NCI-H510A treated with DMSO at 0.1 percent for 48 hours (cell line): ENCODE measurements around the gene TAF11L2.
"Not testable (repeated sequence)": the region's sequence is repeated elsewhere in the genome, so short reads cannot be mapped to it uniquely, and the experiment has no call there.

Experiments
- DNase-seq: peaks from one replicate; lab custom pipeline; 2025; lab: John Stamatoyannopoulos, UW

Gene TAF11L2

DNA sequence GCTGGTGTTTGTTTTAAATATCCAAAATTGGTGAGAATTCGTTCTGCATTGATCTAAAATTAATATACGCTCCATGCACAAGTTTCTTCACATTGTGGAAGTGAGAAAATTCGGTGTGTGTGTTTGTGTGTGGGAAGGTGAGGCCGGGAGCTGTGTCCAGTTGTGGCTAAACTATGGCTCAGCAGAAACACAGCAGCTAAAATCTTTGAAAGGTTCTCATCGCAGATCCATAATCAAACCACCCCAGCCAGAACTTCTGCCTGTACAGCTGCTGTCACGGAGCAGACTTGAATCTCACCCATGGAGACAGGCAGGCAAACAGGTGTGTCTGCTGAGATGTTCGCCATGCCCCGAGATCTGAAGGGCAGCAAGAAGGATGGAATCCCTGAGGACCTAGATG lies at the start of gene TAF11L2:
TSS of gene TAF11L2 (plus strand) at position 301 of the 400 bp plus-strand sequence.
- DNase-seq: not testable (repeated sequence)

DNA sequence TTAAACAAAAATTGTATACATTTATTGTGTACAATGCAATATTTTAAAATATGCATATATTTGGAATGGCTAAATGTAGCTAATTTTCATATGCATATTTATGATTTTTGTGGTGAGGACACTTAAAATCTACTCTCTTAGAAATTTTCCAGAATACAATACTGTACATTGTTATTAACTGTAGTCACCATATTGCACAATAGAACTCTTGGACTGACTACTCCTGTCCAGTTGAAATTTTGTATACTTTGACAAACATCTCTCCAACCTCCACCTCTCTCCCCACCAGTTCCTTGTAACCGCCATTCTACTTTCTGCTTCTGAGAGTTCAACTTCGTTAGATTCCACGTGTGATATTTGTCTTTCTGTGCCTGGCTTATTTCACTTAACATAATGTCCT lies 49.2 kb upstream of the TAF11L2 start:
- DNase-seq: no peak

DNA sequence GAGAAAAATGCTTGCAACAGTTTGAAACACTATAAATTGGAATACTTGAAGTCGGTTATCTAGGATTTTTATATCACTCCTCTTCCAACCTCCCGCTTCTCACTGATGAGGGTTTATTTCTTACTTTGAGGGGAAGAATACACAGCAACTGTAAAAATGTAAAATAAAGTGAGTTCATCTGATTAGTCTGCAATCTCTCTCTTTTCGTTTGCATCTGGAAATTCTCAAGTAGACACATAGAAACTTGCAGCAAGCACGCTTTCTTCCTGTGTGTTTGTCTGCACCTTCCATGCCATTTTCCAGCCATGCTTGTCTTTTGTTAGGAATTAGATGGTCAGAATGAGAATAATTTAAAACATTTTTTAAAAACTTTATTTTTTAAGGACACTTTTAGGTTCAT lies 45.1 kb upstream of the TAF11L2 start:
- no peak for DNase-seq

DNA sequence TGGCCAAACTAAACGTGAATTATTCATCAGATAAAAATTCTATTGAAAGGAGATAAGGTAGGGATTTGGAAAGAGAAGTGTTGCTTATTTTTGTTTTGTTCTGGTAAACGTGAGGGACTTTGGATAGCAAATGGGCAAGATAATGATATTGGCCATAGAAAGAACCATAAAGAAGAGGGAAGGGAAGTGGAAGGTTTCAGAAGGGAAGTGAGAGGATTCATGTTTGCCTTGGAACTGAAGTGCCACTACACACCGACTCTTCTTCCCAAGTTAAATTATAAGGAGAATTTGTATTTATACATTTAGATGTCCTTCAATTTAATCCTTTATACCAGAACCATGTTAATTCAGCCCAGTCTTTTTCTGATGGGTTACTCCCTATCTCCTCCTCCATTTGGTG lies 42.1 kb upstream of the TAF11L2 start:
- no peak for DNase-seq

DNA sequence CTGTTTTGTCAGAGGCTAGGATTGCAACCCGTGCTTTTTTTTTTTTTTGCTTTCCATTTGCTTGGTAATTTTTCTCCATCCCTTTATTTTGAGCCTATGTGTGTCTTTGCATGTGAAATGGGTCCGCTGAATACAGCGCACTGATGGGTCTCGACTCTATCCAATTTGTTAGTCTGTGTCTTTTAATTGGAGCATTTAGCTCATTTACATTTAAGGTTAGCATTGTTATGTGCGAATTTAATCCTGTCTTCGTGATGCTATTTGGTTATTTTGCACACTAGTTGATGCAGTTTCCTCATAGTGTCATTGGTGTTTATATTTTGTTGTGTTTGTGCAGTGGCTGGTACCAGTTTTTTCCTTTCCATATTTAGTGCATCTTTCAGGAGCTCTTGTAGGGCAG lies 36.2 kb upstream of the TAF11L2 start:
- DNase-seq: no peak

DNA sequence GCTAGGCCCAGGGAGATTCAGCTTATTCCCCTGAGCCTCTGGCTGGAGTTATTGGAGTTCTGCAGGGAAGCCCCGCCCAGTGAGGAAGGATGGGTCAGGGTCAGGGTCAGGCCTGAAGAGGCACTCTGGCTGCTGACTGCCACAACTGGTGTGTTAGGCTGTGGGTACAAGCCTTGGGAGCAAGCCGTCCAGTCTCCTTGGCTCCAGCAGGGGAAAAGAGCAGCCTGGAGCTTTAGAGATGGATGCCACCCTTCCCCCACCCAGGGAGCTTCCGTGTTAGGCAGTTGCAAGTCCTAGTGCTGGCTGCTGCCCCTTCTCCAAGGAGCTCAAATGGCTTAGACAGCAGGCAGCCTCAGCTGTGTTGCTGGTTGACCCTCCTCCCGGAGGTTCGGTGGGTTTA lies 34.4 kb upstream of the TAF11L2 start:
- DNase-seq: no peak

DNA sequence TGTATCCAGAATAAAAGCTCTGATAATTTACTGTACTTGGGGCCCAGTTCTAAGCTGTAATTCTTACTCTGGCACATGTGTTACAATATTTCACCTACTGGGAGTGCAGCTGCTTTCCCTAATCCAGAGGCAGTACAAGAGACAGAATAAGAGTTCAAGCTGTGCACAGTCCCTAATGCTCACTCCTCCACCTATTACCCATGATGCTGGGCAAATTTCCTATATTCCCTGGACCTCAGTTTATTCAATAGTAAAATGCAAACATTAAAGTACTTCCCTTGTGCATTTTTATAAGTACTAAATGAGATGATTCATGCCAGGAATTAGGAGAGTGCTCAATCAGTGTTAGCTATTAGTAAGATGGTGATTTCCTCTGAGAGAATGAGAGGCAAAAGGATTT lies 28.0 kb upstream of the TAF11L2 start:
- no peak for DNase-seq

DNA sequence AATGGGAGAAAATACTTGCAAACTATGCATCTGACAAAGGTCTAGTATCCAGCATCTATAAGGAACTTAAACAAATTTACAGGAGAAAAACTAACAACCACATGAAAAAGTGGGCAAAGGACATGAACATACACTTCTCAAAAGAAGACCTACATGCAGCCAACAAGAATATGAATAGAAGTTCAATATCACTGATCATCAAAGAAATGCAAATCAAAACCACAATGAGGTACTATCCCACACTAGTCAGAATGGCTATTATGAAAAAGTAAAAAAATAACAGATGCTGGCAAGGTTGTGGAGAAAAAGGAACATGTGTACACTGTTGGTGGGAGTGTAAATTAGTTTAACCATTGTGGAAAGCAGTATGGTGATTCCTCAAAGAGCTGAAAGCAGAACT lies 23.0 kb upstream of the TAF11L2 start:
- DNase-seq: not testable (repeated sequence)

DNA sequence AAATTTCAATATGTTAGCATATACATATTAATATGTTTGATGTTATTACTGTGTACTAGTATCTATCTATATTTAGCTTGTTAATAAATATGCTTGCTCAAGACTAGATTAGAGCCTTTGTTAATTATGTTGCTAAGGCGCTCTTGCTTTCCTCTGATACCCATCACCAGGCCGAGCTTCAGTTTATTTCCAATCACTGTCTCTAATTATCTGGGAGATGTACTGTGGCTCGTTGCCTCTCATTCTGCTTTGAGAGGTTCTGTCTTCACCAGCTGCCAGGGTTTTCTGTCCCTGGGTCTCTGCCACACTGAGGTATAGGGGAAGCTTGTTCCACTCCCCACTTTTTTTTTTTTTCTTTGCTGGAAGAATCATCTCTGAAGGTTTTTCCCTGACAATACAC lies 21.0 kb upstream of the TAF11L2 start:
- DNase-seq: no peak

DNA sequence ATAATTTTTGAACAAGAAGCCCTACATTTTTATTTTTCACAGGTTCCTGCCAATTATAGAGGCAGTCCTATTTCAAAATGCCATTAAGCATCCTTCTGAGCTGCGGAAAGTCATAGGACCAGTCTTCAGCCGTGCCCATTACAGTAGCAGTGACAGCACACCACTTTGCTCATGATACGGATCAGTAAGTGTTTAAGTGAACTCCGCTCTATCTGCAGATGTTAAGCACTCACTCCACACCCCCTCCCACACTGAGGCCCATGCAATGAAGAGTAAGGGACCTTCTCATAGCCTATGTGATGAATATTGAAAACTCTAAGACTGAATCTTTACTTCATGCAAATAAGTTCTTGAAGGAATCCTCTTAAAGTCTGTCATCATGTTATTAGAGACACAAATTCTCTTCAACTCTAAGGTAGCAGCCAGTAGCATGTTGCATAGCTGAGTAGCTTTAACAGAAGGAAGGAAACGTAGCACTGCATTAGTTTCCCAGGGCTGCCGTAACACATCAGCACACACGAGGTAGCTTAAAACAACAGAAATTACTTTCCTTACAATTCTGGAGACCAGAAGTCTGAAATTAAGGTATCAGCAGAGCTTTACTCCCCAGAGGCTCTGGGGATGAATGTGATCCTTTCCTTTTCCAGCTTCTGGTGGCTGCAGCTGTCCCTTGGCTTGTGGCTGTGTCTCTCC lies 20.3 kb upstream of the TAF11L2 start:
- DNase-seq: no peak

DNA sequence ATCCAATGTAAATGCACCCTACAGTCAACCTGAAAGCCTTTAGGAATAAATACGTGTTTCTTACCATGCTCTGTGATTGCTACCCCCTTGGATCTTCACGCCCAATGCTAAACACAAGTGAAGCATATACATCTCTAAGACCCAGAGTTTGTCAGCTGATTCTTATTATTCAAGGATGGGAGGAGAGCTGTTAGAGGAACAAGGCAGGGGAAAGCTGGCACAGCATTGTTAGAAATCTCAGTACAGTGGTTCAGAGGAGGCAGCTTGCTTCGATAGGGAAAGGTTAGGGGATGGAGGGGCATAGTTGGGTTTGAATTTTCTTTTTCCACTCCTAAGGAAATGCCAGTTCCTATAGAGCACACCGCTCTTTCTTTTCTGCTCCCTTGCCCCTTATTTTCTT lies 16.7 kb upstream of the TAF11L2 start:
- DNase-seq: no peak

DNA sequence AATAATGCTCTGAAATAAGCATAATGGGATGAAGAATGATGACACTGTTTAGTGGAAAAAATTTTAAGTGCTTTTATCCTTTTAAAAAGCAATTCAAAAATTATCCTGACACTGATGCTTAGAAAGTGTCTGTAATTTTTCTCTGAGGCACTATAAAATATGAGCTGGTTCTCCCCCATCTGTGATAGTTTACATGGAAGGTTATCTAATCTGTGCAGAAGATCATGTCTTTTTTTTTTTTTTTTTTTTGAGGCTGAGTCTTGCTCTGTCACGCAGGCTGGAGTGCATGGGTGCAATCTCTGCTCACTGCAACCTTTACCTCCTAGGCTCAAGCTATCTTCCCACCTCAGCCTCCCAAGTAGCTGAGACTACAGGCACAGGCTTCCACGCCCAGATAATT lies 15.2 kb upstream of the TAF11L2 start:
- DNase-seq: no peak

DNA sequence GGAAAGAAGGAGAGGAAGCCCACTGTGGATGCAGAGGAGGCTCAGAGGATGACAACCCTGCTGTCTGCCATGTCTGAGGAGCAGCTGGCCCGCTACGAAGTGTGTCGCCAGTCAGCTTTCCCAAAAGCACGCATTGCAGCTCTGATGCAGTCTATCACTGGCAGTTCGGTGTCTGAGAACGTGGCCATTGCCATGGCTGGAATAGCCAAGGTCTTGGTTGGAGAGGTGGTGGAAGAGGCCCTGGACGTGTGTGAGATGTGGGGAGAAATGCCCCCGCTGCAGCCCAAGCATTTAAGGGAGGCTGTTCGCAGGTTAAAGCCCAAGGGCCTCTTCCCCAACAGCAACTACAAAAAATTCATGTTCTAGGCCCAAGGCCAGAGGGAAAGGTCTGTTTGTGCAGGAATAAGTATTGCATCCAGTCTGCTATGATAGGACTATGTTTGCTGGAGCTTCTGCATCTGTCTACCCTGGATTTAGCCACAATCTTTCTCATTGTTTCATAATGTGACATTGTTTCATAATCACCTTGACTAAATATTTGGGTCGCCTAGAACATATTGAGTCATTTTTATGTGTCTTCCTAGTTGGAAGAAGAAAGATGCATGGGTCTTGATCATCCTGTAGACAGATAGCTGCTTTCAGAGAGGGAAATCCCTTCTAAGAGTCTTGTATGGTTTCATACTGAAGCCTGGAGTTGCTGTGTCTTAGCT lies 11.4 kb upstream of the TAF11L2 start:
- DNase-seq: not testable (repeated sequence)

DNA sequence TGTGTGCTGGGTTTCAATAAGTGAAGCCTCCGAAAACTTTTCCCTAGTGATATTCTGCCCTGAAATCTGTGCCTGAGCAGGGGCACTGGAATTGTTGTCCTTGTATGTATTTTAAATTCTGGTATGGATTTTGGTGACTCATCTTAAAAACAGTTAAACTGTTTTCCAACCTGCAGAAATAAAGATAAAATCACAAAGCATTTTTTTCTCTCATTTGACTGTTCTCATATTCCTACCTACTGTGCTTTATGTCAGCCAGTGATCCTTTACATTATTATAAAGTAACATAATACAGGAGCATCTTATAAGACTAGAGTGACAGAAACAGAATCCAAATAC lies 10.9 kb upstream of the TAF11L2 start:
- no peak for DNase-seq

DNA sequence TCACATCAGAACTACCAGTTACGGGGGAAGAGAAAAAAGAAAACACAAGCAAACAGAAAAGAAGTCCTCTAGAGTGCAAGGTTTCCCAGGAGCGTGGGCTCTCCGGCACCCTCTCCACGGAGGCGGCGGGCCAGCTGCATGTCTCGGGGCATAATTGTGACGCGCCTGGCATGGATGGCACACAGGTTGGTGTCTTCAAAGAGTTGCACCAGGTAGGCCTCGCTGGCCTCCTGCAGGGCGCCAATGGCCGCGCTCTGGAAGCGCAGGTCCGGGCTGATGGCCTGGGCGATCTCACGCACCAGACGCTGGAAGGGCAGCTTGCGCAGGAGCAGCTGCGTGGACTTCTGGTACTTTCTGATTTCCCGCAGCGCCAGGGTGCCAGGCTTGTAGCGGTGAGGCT lies 6.8 kb upstream of the TAF11L2 start:
- not testable (repeated sequence) for DNase-seq

DNA sequence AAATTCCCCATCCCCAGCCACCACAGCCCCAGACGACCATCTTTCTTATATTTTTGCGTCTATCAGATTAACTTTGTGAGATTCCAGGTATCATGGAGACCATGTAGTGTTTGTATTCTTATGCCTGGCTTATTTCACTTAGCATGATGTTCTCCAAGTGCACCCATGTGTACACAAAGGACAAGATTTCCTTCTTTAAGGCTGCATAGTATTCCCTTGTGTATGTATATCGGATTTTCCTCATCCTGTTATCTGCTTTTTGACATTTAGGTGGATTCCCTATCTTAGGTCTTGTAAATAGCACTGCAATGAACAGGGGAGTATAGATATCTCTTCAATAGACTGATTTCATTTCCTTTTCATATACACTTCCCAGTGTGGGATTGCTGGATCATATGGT lies 5.3 kb upstream of the TAF11L2 start:
- no peak for DNase-seq

DNA sequence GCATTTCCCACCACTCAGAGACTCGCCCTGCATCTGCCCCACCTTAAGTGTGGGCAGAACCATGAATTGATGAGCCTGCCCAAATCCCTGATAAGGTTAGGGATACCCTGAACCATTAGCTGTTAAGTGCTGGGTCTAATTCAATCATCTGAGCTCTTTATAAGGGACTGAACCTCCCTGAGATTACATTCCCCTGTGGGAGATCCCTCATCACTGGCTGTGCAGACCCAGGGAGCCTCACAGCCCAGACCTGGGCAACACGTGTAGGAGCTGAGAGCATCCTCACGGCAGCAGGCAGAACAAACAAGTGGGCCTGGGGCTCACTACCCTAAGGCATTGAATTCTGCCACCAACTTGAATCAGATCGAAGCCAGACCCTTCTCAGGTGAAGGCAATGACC lies 585 bp upstream of the TAF11L2 start:
- no peak for DNase-seq

DNA sequence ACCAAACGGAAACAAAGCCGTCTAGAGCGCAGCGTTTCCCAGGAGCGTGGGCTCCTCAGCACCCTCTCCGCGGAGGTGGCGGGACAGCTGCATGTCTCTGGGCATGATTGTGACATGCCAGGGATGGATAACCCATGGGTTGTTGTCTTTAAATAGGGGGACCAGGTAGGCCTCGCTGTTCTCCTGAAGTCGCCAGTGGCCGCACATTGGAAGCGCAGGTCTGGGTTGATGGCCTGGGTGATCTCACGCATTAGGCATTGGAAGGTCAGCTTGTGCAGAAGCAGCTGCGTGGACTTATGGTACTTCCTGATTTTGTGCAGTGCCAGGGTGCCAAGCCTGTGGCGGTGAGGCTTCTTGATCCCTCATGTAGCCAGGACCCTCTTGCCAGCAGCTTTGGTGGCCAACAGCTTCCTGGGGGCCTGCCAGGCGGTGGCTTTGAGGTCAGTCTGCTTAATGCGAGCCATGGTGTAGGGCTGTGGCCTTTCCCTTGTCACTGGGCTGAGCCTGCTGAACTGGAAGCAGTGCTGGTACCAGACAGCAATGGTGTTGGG lies 13.8 kb downstream of the TAF11L2 start:
- DNase-seq: no peak

DNA sequence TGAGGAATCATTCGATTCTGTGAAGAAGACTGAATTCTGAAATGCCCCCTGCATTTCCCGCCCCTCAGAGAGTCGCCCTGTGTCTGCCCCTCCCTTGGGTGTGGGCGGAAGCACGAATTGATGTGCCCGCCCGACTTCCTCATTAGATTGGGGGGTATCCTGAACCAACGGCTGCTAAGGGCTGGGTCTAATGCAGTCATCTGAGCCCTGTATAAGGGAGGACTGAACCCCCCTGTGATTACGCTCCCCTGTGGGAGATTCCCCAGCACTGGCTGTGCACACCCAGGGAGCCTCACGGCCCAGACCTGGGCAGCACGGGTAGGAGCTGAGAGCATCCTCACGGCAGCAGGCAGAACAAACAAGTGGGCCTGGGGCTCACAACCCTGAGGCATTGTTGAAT lies 19.5 kb downstream of the TAF11L2 start:
- DNase-seq: not testable (repeated sequence)

DNA sequence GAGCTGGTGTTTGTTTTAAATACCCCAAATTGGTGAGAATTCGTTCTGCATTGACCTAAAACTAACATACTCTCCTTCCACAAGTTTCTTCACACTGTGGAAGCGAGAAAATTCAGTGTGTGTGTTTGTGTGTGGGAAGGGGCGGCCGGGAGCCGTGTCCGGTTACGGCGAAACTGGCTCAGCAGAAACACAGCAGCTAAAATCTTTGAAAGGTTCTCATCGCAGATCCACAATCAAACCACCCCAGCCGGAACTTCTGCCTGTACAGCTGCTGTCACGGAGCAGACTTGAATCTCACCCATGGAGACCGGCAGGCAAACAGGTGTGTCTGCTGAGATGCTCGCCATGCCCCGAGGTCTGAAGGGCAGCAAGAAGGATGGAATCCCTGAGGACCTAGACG lies 20.0 kb downstream of the TAF11L2 start, which contains the start of gene TAF11L3:
TSS of gene TAF11L3 (plus strand) at position 301 of the 400 bp plus-strand sequence.
- not testable (repeated sequence) for DNase-seq

DNA sequence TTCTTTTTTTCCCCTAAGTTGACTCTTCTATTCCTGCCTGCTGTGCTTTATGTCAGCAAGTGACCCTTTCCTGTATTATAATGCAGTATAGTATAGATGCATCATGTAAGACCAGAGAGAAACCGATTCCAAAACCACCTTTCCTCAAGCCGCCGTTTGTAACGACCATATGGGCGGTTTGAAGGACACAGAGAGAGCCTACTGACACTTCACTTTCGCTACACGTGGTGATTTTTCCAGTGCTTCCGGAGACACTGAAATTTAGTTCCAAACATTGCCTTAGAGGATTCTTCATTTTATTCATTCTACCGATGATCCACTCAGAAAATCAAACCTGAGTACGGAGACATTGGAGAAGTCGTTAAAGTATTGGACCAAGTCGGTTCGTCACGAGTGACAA lies 21.5 kb downstream of the TAF11L2 start:
- not testable (repeated sequence) for DNase-seq

DNA sequence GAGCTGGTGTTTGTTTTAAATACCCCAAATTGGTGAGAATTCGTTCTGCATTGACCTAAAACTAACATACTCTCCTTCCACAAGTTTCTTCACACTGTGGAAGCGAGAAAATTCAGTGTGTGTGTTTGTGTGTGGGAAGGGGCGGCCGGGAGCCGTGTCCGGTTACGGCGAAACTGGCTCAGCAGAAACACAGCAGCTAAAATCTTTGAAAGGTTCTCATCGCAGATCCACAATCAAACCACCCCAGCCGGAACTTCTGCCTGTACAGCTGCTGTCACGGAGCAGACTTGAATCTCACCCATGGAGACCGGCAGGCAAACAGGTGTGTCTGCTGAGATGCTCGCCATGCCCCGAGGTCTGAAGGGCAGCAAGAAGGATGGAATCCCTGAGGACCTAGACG lies 23.5 kb downstream of the TAF11L2 start, which contains the start of gene TAF11L4:
TSS of gene TAF11L4 (plus strand) at position 301 of the 400 bp plus-strand sequence.
- not testable (repeated sequence) for DNase-seq

DNA sequence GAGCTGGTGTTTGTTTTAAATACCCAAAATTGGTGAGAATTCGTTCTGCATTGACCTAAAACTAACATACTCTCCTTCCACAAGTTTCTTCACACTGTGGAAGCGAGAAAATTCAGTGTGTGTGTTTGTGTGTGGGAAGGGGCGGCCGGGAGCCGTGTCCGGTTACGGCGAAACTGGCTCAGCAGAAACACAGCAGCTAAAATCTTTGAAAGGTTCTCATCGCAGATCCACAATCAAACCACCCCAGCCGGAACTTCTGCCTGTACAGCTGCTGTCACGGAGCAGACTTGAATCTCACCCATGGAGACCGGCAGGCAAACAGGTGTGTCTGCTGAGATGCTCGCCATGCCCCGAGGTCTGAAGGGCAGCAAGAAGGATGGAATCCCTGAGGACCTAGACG lies 26.9 kb downstream of the TAF11L2 start, which contains the start of gene TAF11L5:
TSS of gene TAF11L5 (plus strand) at position 301 of the 400 bp plus-strand sequence.
- not testable (repeated sequence) for DNase-seq
